BJ (cell line): Measurements from ENCODE around the gene SRCIN1. TPM values are rescaled to one million over a fixed set of nuclear protein-coding genes. Genes with fewer than 3 reads are reported as not detected.

Experiments
- CTCF ChIA-PET: fragments of 350-600 bp; formaldehyde crosslinking; extraction: SDS; loops from one replicate; lab custom pipeline; 2021; ENCODE audit warnings: antibody characterized with exemption, inconsistent platforms; lab: Yijun Ruan, JAX
- POLR2A ChIA-PET: fragments of 300-600 bp; sonication (Branson Sonifier 250); formaldehyde crosslinking; extraction: SDS; loops from one replicate; lab custom pipeline; 2021; ENCODE audit warnings: antibody characterized with exemption; lab: Charles Lee
- DNase-seq: peaks from one replicate; pipeline ENCODE4 v3.0.0-alpha.2; 2011; ENCODE audit warnings: low read depth
- H3K27me3 ChIP-seq: 2 replicates; pipeline ENCODE4 v1.6.0; 2011; ENCODE audit warnings: low read length; ENCODE audit not compliant: control insufficient read depth, insufficient read depth
- H3K36me3 ChIP-seq: 2 replicates; pipeline ENCODE4 v1.5.1; 2011; ENCODE audit warnings: low read length; ENCODE audit not compliant: control insufficient read depth, insufficient read depth
- H3K4me3 ChIP-seq: 2 replicates; pipeline ENCODE4 v1.5.1; 2011; ENCODE audit warnings: low read depth, mild to moderate bottlenecking, control low read depth, low read length
- CTCF ChIP-seq: IDR thresholded peaks from 2 replicates; pipeline ENCODE4 v1.5.1; 2011; ENCODE audit warnings: low read depth, mild to moderate bottlenecking, control low read depth, inconsistent platforms, low read length, moderate library complexity; ENCODE audit not compliant: insufficient read depth
- polyA plus RNA-seq: library from polyadenylated mRNA; depleted of rRNA; stranded (reverse); fragments of >200 nt; gene quantifications from 2 replicates; pipeline ENCODE4 v1.2.3, GENCODE V29; 2011

Gene SRCIN1
- polyA plus RNA-seq, 1 experiment, result not detected

DNA sequence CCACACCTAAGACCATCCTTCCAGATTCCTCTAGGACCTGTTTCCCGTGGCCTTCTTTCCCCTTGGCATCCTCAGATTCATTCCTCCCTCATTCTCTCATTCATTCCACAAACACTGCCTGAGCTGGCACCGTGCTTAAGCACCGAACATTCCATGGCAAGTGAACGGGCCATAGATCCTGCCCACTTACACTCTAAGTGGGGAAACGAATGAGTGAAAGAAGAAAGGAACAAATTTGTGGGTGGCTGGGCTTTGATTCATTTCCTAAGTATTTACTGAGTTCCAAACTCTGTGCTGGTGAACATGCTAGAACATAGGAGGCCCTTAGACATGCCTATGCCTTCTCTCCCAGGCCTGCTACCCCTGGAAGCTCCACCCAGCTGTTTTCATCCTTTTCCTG lies 30.0 kb downstream of the SRCIN1 start:
- POLR2A ChIA-PET, result no interaction called here
- DNase-seq, result no peak
- CTCF ChIA-PET, result interaction anchor here (1.0 to 2.8 kb wide), 4 partner anchors 9 to 31 kb away, joined by 3 to 12 read pairs (median 8); no protein-coding TSS in a partner anchor

DNA sequence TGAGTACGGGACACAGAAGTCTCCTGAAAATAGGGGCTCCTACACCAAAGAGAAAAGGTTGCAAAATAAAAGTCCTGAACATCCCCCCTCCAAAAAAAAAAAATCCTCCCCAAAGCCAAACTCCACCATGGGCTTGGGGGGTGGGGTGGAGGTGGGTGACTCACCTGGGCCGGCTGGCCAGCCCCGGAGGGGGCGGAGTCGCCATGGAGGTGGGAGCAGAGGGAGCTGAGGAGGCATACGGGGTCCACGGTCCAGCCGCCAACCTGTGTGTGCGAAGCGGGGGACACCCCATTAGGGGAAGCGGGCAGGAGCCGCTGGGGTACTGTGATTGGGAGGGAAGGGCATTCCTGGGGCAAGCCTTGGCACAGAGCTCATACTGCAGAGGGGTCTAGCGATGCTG lies 31.0 kb downstream of the SRCIN1 start:
- TF ChIP-seq CTCF, result no peak
- DNase-seq, result no peak
- Histone ChIP-seq H3K27me3 (peaks cover 72% of the 10 kb centered on the region), H3K36me3 (no peaks in the 10 kb centered on the region), H3K4me3 (no peak overlapping the region)
- ChIA-PET POLR2A (no interaction called here), CTCF (interaction anchor here (0.7 to 2.8 kb wide), 7 partner anchors 9 to 32 kb away, joined by 3 to 12 read pairs (median 4); no protein-coding TSS in a partner anchor)

More for the DNA sequence above, 30.0 kb downstream of the SRCIN1 start:
- no peak for TF ChIP-seq CTCF
- no peak overlapping the region for H3K4me3 ChIP-seq
- peaks cover 73% of the 10 kb centered on the region for H3K27me3 ChIP-seq
- H3K36me3 ChIP-seq, result no peaks in the 10 kb centered on the region

DNA sequence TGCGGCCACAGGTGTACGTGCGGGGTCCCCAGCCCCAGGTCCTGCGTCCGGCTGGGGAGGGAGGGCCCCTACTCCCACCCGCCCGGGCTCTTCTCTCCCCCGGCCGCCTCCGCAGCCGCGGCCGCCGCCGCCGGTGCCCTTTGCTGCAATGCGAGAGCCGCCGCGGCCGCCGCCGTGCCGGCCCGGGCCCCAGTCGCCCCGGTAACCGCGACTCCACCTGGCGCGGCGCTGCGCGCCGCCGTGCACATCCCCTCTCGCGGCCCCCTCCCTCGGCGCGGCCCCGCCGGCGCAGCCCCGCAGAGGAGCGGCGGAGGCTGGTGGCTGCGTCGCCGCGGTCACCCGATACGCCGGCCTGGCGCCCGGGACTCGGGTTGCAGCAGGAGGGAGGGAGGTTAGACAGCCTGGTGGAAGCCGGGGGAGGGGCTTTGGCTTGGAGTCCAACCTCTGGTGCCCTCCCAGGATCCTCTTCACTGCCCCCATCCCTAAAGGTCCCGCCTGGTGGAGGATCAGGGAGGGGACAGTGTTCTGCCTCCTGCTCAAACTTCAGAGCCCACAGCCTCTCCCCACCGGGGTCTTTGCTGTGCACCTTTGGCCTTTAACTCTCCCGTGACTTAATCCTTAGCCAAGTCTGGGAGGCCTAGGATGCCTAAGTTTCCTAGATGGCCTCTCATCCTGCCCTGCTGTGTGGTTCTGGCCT lies 32.9 kb downstream of the SRCIN1 start:
- Histone ChIP-seq H3K4me3 (no peak overlapping the region), H3K27me3 (peaks cover 65% of the 10 kb centered on the region), H3K36me3 (no peaks in the 10 kb centered on the region)
- no peak for TF ChIP-seq CTCF
- DNase-seq, result no peak
- ChIA-PET POLR2A (no interaction called here), CTCF (no interaction called here)

- no peak for TF ChIP-seq CTCF
- Histone ChIP-seq H3K36me3 (no peaks in the 10 kb centered on the region), H3K4me3 (no peak overlapping the region), H3K27me3 (peaks cover 61% of the 10 kb centered on the region)
- CTCF ChIA-PET, result interaction anchor here (0.9 kb wide), 1 partner anchor 92 kb away, joined by 3 read pairs; no protein-coding TSS in a partner anchor
- POLR2A ChIA-PET, result no interaction called here
- no peak for DNase-seq
These were observed 33.7 kb downstream of the SRCIN1 start for GRCh38 chr17:38571833-38572668.
